GM13976 (cell line): ENCODE measurements around the gene CNOT9.

Experiments
- DNase-seq: peaks from one replicate; pipeline ENCODE4 v3.0.0; 2012; ENCODE audit warnings: low spot score
- in situ Hi-C: fragments of 300-500 bp; cut with MboI; formaldehyde crosslinking; loops from one replicate; pipeline ENCODE4 v1.12.0; 2022; ENCODE audit warnings: low sequenced_read_pairs, mixed read lengths, inconsistent platforms; ENCODE audit not compliant: unreplicated experiment
- TF ChIP-seq, protein P1 (sequence below): IDR thresholded peaks from 2 replicates; pipeline ENCODE4 v1.5.1; 2012; ENCODE audit warnings: borderline replicate concordance, mild to moderate bottlenecking; ENCODE audit not compliant: insufficient read depth; ENCODE audit errors: extremely low read depth, missing control alignments, control extremely low read depth

The CNOT9 gene

DNA sequence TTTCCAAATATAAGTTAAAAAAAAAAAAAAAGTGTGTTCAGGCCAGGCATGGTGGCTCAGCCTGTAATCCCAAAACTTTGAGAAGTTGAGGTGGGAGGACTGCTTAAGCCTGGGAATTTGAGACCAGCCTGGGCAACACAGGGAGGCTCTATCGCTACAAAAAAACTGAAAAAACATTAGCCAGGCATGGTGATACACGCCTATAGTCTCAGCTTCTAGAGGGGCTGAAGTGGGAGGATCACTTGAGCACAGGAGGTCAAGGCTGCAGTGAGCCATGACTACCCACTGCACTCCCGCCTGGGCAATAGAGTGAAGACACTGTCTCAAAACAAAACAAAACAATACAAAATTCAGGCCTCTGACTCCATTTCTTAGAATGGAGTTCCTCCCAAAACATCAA, 9.7 kb upstream of the CNOT9 start:
- in situ Hi-C loops, result no loop called here
- no peak for DNase-seq
- TF ChIP-seq, protein P1, sequence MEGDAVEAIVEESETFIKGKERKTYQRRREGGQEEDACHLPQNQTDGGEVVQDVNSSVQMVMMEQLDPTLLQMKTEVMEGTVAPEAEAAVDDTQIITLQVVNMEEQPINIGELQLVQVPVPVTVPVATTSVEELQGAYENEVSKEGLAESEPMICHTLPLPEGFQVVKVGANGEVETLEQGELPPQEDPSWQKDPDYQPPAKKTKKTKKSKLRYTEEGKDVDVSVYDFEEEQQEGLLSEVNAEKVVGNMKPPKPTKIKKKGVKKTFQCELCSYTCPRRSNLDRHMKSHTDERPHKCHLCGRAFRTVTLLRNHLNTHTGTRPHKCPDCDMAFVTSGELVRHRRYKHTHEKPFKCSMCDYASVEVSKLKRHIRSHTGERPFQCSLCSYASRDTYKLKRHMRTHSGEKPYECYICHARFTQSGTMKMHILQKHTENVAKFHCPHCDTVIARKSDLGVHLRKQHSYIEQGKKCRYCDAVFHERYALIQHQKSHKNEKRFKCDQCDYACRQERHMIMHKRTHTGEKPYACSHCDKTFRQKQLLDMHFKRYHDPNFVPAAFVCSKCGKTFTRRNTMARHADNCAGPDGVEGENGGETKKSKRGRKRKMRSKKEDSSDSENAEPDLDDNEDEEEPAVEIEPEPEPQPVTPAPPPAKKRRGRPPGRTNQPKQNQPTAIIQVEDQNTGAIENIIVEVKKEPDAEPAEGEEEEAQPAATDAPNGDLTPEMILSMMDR, result no peak

DNA sequence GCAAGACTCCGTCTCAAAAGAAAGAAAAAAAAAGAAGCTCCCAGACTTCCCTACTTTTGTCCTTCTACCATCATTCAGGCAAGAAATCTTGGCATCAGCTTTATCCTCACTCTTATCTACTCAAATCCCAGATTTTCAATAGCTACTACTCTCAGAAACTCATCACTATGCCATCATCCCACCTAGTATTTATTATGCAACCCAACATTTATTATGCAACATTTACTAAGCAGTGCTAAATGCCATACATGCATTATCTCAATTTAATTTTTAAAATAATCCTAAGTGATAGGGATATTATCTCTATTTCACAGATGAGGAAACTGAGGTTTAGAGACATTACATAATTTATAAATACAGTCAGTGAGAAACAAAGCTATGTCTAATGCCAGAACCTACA, 4.6 kb upstream of the CNOT9 start:
- DNase-seq, result no peak
- TF ChIP-seq, protein P1, result no peak
- in situ Hi-C loops, result no loop called here

DNA sequence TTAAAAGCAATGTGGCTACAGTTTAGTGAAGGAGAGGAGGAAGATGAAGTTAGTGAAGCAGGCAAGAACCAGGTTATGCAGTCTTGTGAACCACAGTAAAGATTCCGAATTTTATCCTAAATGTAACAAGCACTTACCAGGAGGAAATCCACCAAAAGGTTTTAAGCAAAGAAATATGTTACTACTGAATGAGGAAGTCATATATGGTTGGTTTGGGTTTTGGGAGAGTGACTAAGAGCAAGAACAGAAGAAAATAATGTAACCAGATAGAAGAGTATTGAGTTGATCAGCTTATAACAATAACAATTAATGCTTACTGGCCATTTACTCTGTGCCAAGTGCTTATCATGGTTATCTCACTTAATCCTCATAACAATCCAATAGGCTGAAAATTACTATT, 2.3 kb upstream of the CNOT9 start:
- TF ChIP-seq, protein P1, result no peak
- in situ Hi-C loops, result no loop called here
- no peak for DNase-seq

DNA sequence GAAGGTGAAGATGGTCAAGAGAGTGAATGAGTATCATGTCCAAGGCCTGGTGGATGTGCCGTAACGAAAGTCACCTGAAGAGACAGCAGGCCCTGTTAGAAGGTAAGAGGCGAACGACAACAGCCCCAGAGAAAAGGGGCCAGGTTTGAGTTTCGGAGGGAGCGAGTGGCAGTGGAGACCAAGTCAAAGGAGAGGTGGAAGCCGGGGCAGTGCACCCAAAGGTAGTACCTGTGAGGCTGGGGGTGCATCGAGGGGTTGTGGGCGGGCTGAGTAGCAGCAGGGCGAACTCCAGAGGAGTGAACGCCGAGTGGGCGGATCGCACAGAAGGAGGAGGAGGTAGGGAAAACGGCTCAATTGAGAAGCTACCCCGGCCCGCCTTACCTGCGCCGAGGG, 846 bp upstream of the CNOT9 start:
- in situ Hi-C loops, result no loop called here
- TF ChIP-seq, protein P1, result no peak
- DNase-seq, result no peak

DNA sequence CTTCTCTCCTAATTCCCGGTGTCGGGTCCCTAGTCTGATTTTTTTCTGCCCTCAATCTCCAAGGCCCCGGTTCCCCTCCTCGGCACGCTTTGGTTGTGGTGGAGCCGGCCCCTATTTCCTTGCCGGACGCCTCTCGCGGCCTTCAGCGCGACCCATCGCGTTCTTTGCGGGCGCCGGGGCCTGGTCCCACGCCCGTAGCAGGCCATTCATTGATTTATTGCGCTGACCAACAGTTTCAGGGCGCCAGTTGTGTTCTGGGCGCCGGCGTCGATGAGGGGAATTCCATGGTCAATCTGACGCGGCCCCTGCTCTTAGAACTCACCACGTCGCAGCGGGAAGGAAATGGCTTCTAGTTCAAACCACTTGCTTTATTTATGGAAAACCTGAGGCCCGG, 396 bp downstream of the CNOT9 start:
- TF ChIP-seq, protein P1, result no peak
- peak; percentile 67 for DNase-seq
- in situ Hi-C loops, result no loop called here

DNA sequence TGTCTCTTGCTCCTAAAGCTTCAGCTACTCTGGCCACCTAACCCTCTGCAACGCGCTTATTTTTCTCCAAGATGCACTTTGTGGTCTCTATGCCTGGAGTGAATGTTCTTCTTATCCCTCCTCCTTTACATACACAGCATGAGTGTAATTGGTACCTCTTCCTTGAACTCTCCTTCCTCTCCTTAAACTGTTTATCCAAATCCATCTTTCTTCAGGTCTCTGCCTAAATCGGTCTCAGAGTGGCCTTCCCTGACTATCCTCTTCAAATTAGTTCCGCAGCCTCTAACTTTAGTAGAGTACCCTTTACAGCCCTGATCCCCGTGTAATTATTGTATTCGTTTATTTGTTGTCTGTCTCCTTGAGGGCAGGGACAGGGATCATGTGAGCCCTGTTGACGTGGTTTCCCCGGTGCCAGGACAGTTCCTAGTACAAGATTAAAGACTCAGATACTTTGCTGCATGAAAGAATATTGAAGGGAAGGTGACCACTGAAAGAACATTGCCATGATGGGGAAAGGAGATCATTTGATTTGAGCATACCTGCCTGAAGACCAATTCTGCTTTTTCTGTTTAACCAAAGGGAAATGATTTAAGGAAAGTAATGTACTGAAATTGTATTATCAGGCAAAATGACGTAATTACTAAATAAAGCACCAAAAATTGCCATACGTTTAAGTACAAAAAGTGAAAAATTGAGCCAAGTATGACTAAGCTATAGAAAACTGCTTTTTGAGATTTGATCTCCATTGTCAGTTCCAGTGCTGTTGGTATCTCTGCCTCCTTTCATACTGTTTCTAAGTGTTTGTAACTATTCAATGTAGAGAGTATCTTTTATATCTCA, 1.2 kb downstream of the CNOT9 start:
- TF ChIP-seq, protein P1, result no peak
- in situ Hi-C loops, result no loop called here
- no peak for DNase-seq
